GM12878 (cell line): ENCODE measurements around the gene RBM10. TPM values are rescaled to one million over a fixed set of nuclear protein-coding genes. Genes with fewer than 3 reads are reported as not detected.

Experiments used
- ATAC-seq: fragments of 200-7000 bp; cut with Tn5 transposase; 3 replicates; pipeline ENCODE4 v1.9.1; 2020; ENCODE audit warnings: mild to moderate bottlenecking, moderate library complexity
- BruUV-seq: library from RNA; stranded (reverse); fragments of 400-500 nt; replicated peaks from 2 replicates; lab custom pipeline; 2021; lab: Mats Ljungman, UMichigan
- CTCF ChIA-PET: fragments of 300-600 bp; sonication (Branson Sonifier 250); formaldehyde crosslinking; extraction: SDS; loops from one replicate; lab custom pipeline; 2021; ENCODE audit warnings: inconsistent platforms; lab: Yijun Ruan, JAX
- POLR2A ChIA-PET: fragments of 350-600 bp; formaldehyde crosslinking; extraction: SDS; loops from one replicate; lab custom pipeline; 2021; ENCODE audit warnings: inconsistent platforms; lab: Charles Lee
- RAD21 ChIA-PET: fragments of 300-600 bp; sonication (Branson Sonifier 250); formaldehyde crosslinking; loops from one replicate; lab custom pipeline; 2023; ENCODE audit warnings: antibody characterized with exemption; ENCODE audit not compliant: unreplicated experiment; lab: Charles Lee
- SMC1A ChIA-PET: fragments of 300-600 bp; sonication (Branson Sonifier 250); formaldehyde crosslinking; loops from one replicate; lab custom pipeline; 2023; ENCODE audit not compliant: unreplicated experiment, uncharacterized antibody; lab: Charles Lee
- DNase-seq: peaks from one replicate; pipeline ENCODE4 v3.0.0-alpha.2; 2011; ENCODE audit warnings: low read depth, low spot score
- FAIRE-seq: peaks from 3 replicates; lab custom pipeline; 2011; peaks lifted over from hg19 to GRCh38; lab: Jason Lieb, UNC
- H2AFZ ChIP-seq: 2 replicates; pipeline ENCODE4 v1.6.0; 2011; ENCODE audit warnings: low read depth, low read length, control low read depth; ENCODE audit not compliant: control insufficient read depth
- H3K27ac ChIP-seq: 2 replicates; pipeline ENCODE4 v1.5.1; 2011; ENCODE audit warnings: control low read depth; ENCODE audit not compliant: control insufficient read depth, insufficient read depth
- H3K27me3 ChIP-seq, 2 experiments: replicated peaks in 1 of 2; 2 replicates each; pipeline versions ENCODE4 v1.6.0 to v1.6.1; 2011; ENCODE audit warnings: low read length in 1 of 2; ENCODE audit not compliant: control insufficient read depth in 2 of 2, insufficient read depth in 2 of 2
- H3K36me3 ChIP-seq, 2 experiments: 2 replicates each; pipeline ENCODE4 v1.5.1; 2011; ENCODE audit warnings: low read length in 1 of 2; ENCODE audit not compliant: control insufficient read depth in 2 of 2, insufficient read depth in 2 of 2
- H3K4me1 ChIP-seq: 2 replicates; pipeline ENCODE4 v1.6.1; 2011; ENCODE audit warnings: mild to moderate bottlenecking, low read length, moderate library complexity, mixed read lengths; ENCODE audit not compliant: control insufficient read depth, insufficient read depth
- H3K4me2 ChIP-seq: 2 replicates; pipeline ENCODE4 v1.6.0; 2011; ENCODE audit warnings: control low read depth; ENCODE audit not compliant: control insufficient read depth, insufficient read depth
- H3K4me3 ChIP-seq: fragments of 200-600 bp; sonication (generic); 2 replicates; pipeline ENCODE4 v1.5.1; 2016
- H3K79me2 ChIP-seq: 2 replicates; pipeline ENCODE4 v1.6.0; 2011; ENCODE audit warnings: low read length; ENCODE audit not compliant: control insufficient read depth, insufficient read depth
- H3K9ac ChIP-seq: 2 replicates; pipeline ENCODE4 v1.8.0; 2011; ENCODE audit warnings: low read length, control low read depth, mixed read lengths; ENCODE audit not compliant: control insufficient read depth, insufficient read depth
- H3K9me3 ChIP-seq: replicated peaks from 3 replicates; pipeline ENCODE4 v1.5.1; 2011; ENCODE audit warnings: mild to moderate bottlenecking, low read length; ENCODE audit not compliant: control insufficient read depth, insufficient read depth
- H4K20me1 ChIP-seq: 2 replicates; pipeline ENCODE4 v1.6.0; 2011; ENCODE audit not compliant: control insufficient read depth, insufficient read depth
- BMI1 ChIP-seq: fragments of 450-650 bp; IDR thresholded peaks from 2 replicates; pipeline ENCODE4 v1.6.1; 2016; ENCODE audit warnings: mild to moderate bottlenecking, moderate library complexity, borderline replicate concordance
- MYB ChIP-seq: fragments of 150-350 bp; IDR thresholded peaks from 2 replicates; pipeline ENCODE4 v1.6.1; 2014; ENCODE audit warnings: mild to moderate bottlenecking, low read depth, low read length, borderline replicate concordance
- MYC ChIP-seq: IDR thresholded peaks from 2 replicates; pipeline ENCODE4 v1.6.1; 2011; ENCODE audit warnings: mild to moderate bottlenecking, low read length, moderate library complexity, inconsistent platforms; ENCODE audit not compliant: insufficient read depth, insufficient replicate concordance, insufficient read length, severe bottlenecking
- NBN ChIP-seq: fragments of 450-650 bp; IDR thresholded peaks from 2 replicates; pipeline ENCODE4 v1.6.1; 2016
- TCF7 ChIP-seq: IDR thresholded peaks from 2 replicates; pipeline ENCODE4 v1.6.1; 2014; ENCODE audit warnings: antibody characterized with exemption, borderline replicate concordance
- WGBS: methylation state at CpG from one replicate; pipeline ENCODE4 v1.1.6; 2016; ENCODE audit warnings: low lambda C conversion rate; ENCODE audit not compliant: insufficient replicate concordance, insufficient coverage; ENCODE audit errors: missing lambda C conversion rate; 5-methylcytosine and 5-hydroxymethylcytosine counted together
- in situ Hi-C: fragments of 300-500 bp; cut with MboI; formaldehyde crosslinking; loops from 9 replicates; pipeline ENCODE4 v1.14.3; 2018; ENCODE audit warnings: mixed read lengths
- intact Hi-C: fragments of 100-400 bp; cut with micrococcal nuclease; formaldehyde crosslinking; loops from one replicate; pipeline ENCODE4 v1.14.2; 2022; ENCODE audit not compliant: unreplicated experiment
- polyA plus RNA-seq, 11 experiments: library from polyadenylated mRNA; depleted of rRNA in 4 of 11; unstranded in 6 of 11; stranded (reverse) in 5 of 11; fragments of >200 nt; fragmentation: Nextera tagmentation in 4 of 11; fragmentation: Illumina TruSeq in 1 of 11; extraction: Ambion mirVana in 4 of 11; extraction: Trizol in 1 of 11; gene quantifications; 1 replicate in 1 of 11; 2 replicates in 10 of 11; pipeline versions ENCODE4 v1.2.1 to v1.2.3, GENCODE V29; 2011 to 2016; ENCODE audit warnings: inconsistent platforms in 2 of 11, missing spikeins in 2 of 11, low read depth in 1 of 11
- total RNA-seq, 4 experiments: library from RNA; depleted of rRNA in 3 of 4; stranded (reverse); fragments of >200 nt in 3 of 4; fragmentation: Illumina TruSeq in 1 of 4; extraction: Trizol in 1 of 4; gene quantifications; 2 replicates each; pipeline versions ENCODE4 v1.2.1 to v1.2.3, GENCODE V29; 2013 to 2021
- TF ChIP-seq, protein P1 (sequence below): fragments of 450-650 bp; formaldehyde crosslinking; IDR thresholded peaks from 2 replicates; pipeline ENCODE4 v1.5.0; 2022; ENCODE audit warnings: mild to moderate bottlenecking, missing genetic modification characterization
- TF ChIP-seq, protein P2 (sequence below): fragments of 450-650 bp; IDR thresholded peaks from 2 replicates; pipeline ENCODE4 v1.6.1; 2018; ENCODE audit warnings: mild to moderate bottlenecking, low read depth, moderate library complexity; ENCODE audit not compliant: partially characterized antibody
- TF ChIP-seq, protein P3 (sequence below): IDR thresholded peaks from 2 replicates; pipeline ENCODE4 v1.6.1; 2012; ENCODE audit warnings: improper control_type of control experiment, low read depth, low read length; ENCODE audit not compliant: insufficient replicate concordance
- TF ChIP-seq, protein P4 (sequence below): fragments of 450-650 bp; IDR thresholded peaks from 2 replicates; pipeline ENCODE4 v1.6.1; 2016; ENCODE audit warnings: mild to moderate bottlenecking

The RBM10 gene
- total and polyA plus RNA-seq, 10 of the 15 experiments (the other 5 are each of a cell fraction or from before 2014, with no cell fraction given) = 1.4 to 60.0 (median 29.8) TPM

DNA sequence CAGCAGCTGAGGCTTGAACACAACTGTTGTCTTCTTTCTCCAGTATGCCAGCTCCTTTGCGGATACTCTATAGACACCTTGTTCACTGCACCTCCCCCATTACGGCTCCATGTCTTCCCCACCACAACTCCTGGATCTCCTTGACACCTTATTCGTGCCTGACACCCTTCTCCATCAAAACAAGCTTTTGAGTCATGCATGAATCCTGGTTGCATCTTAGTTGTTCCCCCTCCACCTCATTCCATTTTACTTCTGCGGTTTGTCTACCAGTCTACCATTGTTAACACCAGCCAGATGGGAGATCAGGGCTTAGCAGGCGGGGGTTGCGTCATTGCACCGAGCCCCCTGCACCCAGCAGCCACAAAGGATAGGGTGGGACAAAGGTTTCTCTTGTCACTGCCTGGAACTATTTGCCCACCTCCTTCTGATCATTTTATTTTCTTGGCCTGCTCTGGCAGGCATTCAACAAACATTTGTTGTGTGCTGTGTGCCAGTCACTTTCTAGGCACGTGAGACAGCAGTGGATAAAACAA lies 71.4 kb downstream of the RBM10 start:
- Histone ChIP-seq H3K9ac (no peak overlapping the region), H2AFZ (no peak overlapping the region), H3K27ac (no peak overlapping the region), H3K4me2 (no peak overlapping the region), H3K79me2 (peaks cover 32% of the 10 kb centered on the region), H3K27me3 (no peaks in the 10 kb centered on the region), H3K9me3 (no peaks in the 10 kb centered on the region), H3K4me3 (no peak overlapping the region), H3K4me1 (peaks cover 8% of the 10 kb centered on the region; the same call in 1 of the 2 replicates), H3K36me3 (peaks cover 26 to 27% of the 10 kb centered on the region in 2 experiments), H4K20me1 (peaks cover 9% of the 10 kb centered on the region)
- BruUV-seq = no TSS peak
- ChIA-PET CTCF (interaction anchor here (1.6 kb wide), 1 partner anchor 96 kb away, joined by 3 read pairs; no protein-coding TSS in a partner anchor), SMC1A (interaction anchor here (0.9 kb wide), 1 partner anchor 168 kb away, joined by 3 read pairs; no protein-coding TSS in a partner anchor), RAD21 (interaction anchor here (0.5 kb wide), 1 partner anchor 22 kb away, joined by 3 read pairs; no protein-coding TSS in a partner anchor), POLR2A (no interaction called here)
- ATAC-seq (no peak), DNase-seq (no peak), FAIRE-seq (no peak)
- WGBS = 89% methylated on average over 8 of the region's 8 CpGs
- in situ Hi-C loops (loop anchor here (10.0 to 25.0 kb wide), 2 partner anchors 428 to 1721 kb away; no protein-coding TSS in a partner anchor), intact Hi-C loops (no loop called here)
- TF ChIP-seq, protein P1, sequence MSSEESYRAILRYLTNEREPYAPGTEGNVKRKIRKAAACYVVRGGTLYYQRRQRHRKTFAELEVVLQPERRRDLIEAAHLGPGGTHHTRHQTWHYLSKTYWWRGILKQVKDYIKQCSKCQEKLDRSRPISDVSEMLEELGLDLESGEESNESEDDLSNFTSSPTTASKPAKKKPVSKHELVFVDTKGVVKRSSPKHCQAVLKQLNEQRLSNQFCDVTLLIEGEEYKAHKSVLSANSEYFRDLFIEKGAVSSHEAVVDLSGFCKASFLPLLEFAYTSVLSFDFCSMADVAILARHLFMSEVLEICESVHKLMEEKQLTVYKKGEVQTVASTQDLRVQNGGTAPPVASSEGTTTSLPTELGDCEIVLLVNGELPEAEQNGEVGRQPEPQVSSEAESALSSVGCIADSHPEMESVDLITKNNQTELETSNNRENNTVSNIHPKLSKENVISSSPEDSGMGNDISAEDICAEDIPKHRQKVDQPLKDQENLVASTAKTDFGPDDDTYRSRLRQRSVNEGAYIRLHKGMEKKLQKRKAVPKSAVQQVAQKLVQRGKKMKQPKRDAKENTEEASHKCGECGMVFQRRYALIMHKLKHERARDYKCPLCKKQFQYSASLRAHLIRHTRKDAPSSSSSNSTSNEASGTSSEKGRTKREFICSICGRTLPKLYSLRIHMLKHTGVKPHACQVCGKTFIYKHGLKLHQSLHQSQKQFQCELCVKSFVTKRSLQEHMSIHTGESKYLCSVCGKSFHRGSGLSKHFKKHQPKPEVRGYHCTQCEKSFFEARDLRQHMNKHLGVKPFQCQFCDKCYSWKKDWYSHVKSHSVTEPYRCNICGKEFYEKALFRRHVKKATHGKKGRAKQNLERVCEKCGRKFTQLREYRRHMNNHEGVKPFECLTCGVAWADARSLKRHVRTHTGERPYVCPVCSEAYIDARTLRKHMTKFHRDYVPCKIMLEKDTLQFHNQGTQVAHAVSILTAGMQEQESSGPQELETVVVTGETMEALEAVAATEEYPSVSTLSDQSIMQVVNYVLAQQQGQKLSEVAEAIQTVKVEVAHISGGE (CRISPR knock-in tag) = no peak
- TF ChIP-seq TCF7 = no peak
- no peak for TF ChIP-seq BMI1
- TF ChIP-seq, protein P2, sequence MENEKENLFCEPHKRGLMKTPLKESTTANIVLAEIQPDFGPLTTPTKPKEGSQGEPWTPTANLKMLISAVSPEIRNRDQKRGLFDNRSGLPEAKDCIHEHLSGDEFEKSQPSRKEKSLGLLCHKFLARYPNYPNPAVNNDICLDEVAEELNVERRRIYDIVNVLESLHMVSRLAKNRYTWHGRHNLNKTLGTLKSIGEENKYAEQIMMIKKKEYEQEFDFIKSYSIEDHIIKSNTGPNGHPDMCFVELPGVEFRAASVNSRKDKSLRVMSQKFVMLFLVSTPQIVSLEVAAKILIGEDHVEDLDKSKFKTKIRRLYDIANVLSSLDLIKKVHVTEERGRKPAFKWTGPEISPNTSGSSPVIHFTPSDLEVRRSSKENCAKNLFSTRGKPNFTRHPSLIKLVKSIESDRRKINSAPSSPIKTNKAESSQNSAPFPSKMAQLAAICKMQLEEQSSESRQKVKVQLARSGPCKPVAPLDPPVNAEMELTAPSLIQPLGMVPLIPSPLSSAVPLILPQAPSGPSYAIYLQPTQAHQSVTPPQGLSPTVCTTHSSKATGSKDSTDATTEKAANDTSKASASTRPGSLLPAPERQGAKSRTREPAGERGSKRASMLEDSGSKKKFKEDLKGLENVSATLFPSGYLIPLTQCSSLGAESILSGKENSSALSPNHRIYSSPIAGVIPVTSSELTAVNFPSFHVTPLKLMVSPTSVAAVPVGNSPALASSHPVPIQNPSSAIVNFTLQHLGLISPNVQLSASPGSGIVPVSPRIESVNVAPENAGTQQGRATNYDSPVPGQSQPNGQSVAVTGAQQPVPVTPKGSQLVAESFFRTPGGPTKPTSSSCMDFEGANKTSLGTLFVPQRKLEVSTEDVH = no peak
- TF ChIP-seq, protein P3, sequence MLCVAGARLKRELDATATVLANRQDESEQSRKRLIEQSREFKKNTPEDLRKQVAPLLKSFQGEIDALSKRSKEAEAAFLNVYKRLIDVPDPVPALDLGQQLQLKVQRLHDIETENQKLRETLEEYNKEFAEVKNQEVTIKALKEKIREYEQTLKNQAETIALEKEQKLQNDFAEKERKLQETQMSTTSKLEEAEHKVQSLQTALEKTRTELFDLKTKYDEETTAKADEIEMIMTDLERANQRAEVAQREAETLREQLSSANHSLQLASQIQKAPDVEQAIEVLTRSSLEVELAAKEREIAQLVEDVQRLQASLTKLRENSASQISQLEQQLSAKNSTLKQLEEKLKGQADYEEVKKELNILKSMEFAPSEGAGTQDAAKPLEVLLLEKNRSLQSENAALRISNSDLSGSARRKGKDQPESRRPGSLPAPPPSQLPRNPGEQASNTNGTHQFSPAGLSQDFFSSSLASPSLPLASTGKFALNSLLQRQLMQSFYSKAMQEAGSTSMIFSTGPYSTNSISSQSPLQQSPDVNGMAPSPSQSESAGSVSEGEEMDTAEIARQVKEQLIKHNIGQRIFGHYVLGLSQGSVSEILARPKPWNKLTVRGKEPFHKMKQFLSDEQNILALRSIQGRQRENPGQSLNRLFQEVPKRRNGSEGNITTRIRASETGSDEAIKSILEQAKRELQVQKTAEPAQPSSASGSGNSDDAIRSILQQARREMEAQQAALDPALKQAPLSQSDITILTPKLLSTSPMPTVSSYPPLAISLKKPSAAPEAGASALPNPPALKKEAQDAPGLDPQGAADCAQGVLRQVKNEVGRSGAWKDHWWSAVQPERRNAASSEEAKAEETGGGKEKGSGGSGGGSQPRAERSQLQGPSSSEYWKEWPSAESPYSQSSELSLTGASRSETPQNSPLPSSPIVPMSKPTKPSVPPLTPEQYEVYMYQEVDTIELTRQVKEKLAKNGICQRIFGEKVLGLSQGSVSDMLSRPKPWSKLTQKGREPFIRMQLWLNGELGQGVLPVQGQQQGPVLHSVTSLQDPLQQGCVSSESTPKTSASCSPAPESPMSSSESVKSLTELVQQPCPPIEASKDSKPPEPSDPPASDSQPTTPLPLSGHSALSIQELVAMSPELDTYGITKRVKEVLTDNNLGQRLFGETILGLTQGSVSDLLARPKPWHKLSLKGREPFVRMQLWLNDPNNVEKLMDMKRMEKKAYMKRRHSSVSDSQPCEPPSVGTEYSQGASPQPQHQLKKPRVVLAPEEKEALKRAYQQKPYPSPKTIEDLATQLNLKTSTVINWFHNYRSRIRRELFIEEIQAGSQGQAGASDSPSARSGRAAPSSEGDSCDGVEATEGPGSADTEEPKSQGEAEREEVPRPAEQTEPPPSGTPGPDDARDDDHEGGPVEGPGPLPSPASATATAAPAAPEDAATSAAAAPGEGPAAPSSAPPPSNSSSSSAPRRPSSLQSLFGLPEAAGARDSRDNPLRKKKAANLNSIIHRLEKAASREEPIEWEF = no peak
- TF ChIP-seq, protein P4, sequence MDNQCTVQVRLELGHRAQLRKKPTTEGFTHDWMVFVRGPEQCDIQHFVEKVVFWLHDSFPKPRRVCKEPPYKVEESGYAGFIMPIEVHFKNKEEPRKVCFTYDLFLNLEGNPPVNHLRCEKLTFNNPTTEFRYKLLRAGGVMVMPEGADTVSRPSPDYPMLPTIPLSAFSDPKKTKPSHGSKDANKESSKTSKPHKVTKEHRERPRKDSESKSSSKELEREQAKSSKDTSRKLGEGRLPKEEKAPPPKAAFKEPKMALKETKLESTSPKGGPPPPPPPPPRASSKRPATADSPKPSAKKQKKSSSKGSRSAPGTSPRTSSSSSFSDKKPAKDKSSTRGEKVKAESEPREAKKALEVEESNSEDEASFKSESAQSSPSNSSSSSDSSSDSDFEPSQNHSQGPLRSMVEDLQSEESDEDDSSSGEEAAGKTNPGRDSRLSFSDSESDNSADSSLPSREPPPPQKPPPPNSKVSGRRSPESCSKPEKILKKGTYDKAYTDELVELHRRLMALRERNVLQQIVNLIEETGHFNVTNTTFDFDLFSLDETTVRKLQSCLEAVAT = no peak
- TF ChIP-seq MYC = no peak
- no peak for TF ChIP-seq NBN
- no peak for TF ChIP-seq MYB
